PFSK-1 (cell line): Measurements from ENCODE around the gene ACTMAP.

Source experiments
- FOXP2 ChIP-seq: optimal IDR thresholded peaks from 2 replicates; pipeline ENCODE3; 2011; ENCODE audit warnings: borderline replicate concordance, control low read depth, inconsistent platforms; ENCODE audit not compliant: insufficient read depth; ENCODE audit errors: extremely low read length, extremely low read depth
- POLR2AphosphoS5 ChIP-seq: IDR thresholded peaks from 2 replicates; pipeline ENCODE4 v1.6.1; 2012; ENCODE audit warnings: low read depth, mild to moderate bottlenecking, control low read depth, low read length, moderate library complexity
- SIN3A ChIP-seq: IDR thresholded peaks from 2 replicates; pipeline ENCODE4 v1.6.1; 2012; ENCODE audit warnings: mild to moderate bottlenecking, low read length, moderate library complexity, borderline replicate concordance; ENCODE audit not compliant: insufficient read depth
- TAF1 ChIP-seq: IDR thresholded peaks from 2 replicates; pipeline ENCODE4 v1.6.1; 2012; ENCODE audit warnings: low read length, control low read depth, borderline replicate concordance; ENCODE audit not compliant: insufficient read depth
- TF ChIP-seq, protein P1 (sequence below), 2 experiments: IDR thresholded peaks; 2 replicates each; pipeline versions ENCODE4 v1.6.1 to v1.8.0; 2011 to 2012; ENCODE audit warnings: low read depth in 2 of 2, low read length in 2 of 2, control low read depth in 1 of 2, inconsistent platforms in 1 of 2, mild to moderate bottlenecking in 1 of 2, moderate library complexity in 1 of 2; ENCODE audit not compliant: insufficient read depth in 1 of 2

Gene ACTMAP

DNA sequence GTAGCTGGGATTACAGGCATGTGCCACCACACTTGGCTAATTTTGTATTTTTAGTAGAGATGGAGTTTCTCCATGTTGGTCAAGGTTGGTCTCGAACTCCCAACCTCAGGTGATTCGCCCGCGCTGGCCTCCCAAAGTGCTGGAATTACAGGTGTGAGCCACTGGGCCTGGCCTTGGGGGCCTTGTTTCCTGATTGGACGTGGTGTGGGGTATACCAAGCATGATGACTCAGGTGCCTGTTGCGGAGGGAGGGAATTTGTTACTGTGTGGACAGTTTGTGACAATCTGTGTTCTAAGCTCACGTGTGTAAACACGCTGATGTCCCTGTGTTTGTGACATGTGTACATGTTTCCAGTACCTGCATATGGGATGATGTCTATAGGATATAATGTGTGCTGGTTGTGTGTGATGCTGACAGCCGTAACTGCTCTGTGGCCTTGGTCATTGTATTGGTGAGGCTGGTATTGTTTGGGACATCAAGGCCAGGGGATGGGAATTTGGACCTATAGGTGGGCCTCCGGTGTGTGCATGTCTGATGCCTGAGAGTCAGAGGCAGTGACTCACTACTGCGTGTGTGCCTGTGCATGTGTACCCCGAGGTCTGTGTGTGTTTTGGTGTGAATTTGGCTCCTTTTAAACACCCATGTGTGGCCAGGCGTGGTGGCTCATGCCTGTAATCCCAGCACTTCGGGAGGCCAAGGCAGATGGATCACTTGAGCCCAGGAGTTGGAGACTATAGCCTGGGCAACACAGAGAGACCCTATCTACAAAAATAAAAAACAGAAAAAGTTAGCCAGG is 47.1 kb upstream of the ACTMAP start:
- TF ChIP-seq SIN3A (no peak), FOXP2 (no peak), TAF1 (no peak), POLR2AphosphoS5 (no peak)
- TF ChIP-seq, protein P1, sequence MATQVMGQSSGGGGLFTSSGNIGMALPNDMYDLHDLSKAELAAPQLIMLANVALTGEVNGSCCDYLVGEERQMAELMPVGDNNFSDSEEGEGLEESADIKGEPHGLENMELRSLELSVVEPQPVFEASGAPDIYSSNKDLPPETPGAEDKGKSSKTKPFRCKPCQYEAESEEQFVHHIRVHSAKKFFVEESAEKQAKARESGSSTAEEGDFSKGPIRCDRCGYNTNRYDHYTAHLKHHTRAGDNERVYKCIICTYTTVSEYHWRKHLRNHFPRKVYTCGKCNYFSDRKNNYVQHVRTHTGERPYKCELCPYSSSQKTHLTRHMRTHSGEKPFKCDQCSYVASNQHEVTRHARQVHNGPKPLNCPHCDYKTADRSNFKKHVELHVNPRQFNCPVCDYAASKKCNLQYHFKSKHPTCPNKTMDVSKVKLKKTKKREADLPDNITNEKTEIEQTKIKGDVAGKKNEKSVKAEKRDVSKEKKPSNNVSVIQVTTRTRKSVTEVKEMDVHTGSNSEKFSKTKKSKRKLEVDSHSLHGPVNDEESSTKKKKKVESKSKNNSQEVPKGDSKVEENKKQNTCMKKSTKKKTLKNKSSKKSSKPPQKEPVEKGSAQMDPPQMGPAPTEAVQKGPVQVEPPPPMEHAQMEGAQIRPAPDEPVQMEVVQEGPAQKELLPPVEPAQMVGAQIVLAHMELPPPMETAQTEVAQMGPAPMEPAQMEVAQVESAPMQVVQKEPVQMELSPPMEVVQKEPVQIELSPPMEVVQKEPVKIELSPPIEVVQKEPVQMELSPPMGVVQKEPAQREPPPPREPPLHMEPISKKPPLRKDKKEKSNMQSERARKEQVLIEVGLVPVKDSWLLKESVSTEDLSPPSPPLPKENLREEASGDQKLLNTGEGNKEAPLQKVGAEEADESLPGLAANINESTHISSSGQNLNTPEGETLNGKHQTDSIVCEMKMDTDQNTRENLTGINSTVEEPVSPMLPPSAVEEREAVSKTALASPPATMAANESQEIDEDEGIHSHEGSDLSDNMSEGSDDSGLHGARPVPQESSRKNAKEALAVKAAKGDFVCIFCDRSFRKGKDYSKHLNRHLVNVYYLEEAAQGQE (IDR thresholded peaks at IDR 0.05; ENCODE audit: insufficient read depth in 1 of 2, low read depth in 2 of 2, low read length in 2 of 2): no peak

DNA sequence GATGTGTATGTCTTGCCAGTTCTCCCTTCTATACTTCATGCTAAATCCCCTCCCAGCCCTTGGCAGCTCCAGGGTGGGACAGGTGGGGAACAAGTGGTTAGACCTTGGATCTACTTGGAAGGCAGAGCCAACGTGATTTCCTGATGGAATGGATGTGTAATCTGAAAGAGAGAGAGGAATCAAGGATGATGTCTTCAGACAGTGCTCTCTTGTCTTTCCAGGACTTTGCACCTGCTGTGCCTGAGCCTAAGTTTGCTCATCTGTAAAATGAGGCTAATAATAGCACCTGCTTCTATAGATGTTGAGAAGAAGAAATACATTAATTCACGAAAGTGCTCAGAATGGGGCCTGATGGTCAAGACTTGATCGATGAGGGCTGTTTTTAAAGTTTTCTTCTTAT is 41.7 kb upstream of the ACTMAP start:
- no peak for TF ChIP-seq SIN3A
- TF ChIP-seq POLR2AphosphoS5: no peak
- no peak for TF ChIP-seq TAF1
- TF ChIP-seq FOXP2: no peak
- TF ChIP-seq, protein P1 (IDR thresholded peaks at IDR 0.05; ENCODE audit: insufficient read depth in 1 of 2, low read depth in 2 of 2, low read length in 2 of 2): no peak

DNA sequence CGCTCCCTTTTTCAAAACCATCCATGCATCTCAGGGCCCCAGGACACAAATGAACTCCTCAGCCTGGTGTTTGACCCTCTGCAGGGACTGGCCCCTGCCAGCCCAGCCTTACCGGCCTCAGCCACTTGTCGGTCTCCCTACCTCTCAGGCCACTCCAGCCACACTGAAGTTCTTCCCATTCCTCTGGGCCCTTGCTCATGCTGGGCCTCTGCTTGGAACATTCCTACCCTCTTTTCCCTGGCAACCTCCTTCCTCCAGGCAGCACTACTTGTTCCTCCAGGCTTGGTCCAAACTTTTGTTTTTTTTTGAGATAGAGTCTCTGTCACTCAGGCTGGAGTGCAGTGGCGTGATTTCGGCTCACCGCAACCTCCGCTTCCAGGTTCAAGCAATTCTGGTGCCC is 41.1 kb upstream of the ACTMAP start:
- TF ChIP-seq, protein P1 (IDR thresholded peaks at IDR 0.05; ENCODE audit: insufficient read depth in 1 of 2, low read depth in 2 of 2, low read length in 2 of 2): no peak
- TF ChIP-seq FOXP2 (no peak), SIN3A (no peak), POLR2AphosphoS5 (no peak), TAF1 (no peak)

DNA sequence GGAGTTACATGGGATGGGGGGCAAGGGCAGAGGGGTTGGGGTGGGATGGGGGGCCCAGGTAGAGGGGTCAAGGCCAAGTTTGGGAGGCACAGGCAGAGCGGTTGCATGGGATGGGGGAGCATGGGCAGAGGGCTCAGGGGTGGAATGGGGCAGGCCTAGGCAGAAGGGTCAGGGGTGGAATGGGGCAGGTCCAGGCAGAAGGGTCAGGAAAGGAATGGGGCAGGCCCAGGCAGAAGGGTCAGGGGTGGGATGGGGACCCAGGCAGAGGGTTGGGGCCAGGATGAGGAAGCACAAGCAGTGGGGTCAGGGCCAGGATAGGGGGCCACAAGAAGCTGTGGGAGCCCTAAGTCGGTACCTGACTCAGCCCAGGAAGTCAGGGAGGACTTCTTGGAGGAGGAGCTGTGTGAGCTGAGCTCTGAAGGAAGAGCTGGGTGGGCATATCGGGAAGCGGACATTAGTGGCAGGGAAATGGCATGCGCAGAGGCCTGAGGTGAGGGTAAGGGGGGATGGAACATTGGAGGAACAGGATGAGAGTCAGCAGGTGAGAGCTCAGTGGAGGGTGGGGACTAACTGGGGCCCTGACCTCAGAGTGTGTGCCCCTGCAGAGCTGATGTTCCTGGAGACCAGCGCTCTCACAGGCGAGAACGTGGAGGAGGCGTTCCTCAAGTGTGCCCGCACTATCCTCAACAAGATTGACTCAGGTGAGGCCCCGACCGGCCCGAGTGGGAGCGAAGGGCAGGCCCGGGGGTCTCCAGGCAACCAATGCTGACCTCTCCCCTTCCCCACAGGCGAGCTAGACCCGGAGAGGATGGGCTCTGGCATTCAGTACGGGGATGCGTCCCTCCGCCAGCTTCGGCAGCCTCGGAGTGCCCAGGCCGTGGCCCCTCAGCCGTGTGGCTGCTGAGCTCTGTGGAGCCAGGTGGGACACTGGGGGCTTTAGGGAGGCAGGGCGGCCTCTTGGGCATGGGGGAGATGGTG is 36.1 kb upstream of the ACTMAP start:
- TF ChIP-seq FOXP2: no peak
- no peak for TF ChIP-seq TAF1
- no peak for TF ChIP-seq SIN3A
- TF ChIP-seq POLR2AphosphoS5: no peak
- TF ChIP-seq, protein P1 (IDR thresholded peaks at IDR 0.05; ENCODE audit: insufficient read depth in 1 of 2, low read depth in 2 of 2, low read length in 2 of 2): no peak
